Tibial artery (tissue), 4 donors: ENCODE measurements around the gene DSG4.

Source experiments
- DNase-seq, 2 donors: peaks; one replicate each; pipeline ENCODE4 v3.0.0-alpha.2; 2019
- H3K27ac ChIP-seq, 2 donors: fragments of 200-600 bp; sonication (generic) in 1 of 2; 1 replicate in 1 of 2; 2 replicates in 1 of 2; pipeline ENCODE4 v1.5.1; 2018 to 2019; ENCODE audit warnings: mild to moderate bottlenecking in 1 of 2
- H3K27me3 ChIP-seq, 2 donors: fragments of 200-600 bp; sonication (generic) in 1 of 2; one replicate each; pipeline versions ENCODE4 v1.5.1 to v1.6.0; 2016 to 2019
- H3K36me3 ChIP-seq, 3 donors: fragments of 200-600 bp; sonication (generic) in 2 of 3; one replicate each; pipeline ENCODE4 v1.5.1; 2016 to 2019; ENCODE audit warnings: mild to moderate bottlenecking in 2 of 3
- H3K4me1 ChIP-seq, 4 donors: fragments of 200-600 bp; sonication (generic) in 2 of 4; 1 replicate in 3 of 4; 2 replicates in 1 of 4; pipeline ENCODE4 v1.5.1; 2016 to 2019
- H3K4me3 ChIP-seq, 2 donors: fragments of 200-600 bp; sonication (generic) in 1 of 2; 1 replicate in 1 of 2; 2 replicates in 1 of 2; pipeline ENCODE4 v1.5.1; 2018 to 2019; ENCODE audit warnings: mild to moderate bottlenecking in 2 of 2
- H3K9me3 ChIP-seq, 3 donors: fragments of 200-600 bp; sonication (generic) in 1 of 3; one replicate each; pipeline ENCODE4 v1.5.1; 2016 to 2019
- intact Hi-C: fragments of 100-400 bp; cut with DNase I; formaldehyde crosslinking; loops from one replicate; pipeline ENCODE4 v1.15.0; 2023; ENCODE audit warnings: low total_unique reads
- TF ChIP-seq, protein P1 (sequence below), 2 experiments: fragments of 200-600 bp in 1 of 2; fragments of 450-650 bp in 1 of 2; IDR thresholded peaks; one replicate each; pipeline ENCODE4 v1.5.1; 2017 to 2019; ENCODE audit warnings: antibody characterized with exemption in 2 of 2, mild to moderate bottlenecking in 1 of 2, moderate library complexity in 1 of 2

Gene DSG4

DNA sequence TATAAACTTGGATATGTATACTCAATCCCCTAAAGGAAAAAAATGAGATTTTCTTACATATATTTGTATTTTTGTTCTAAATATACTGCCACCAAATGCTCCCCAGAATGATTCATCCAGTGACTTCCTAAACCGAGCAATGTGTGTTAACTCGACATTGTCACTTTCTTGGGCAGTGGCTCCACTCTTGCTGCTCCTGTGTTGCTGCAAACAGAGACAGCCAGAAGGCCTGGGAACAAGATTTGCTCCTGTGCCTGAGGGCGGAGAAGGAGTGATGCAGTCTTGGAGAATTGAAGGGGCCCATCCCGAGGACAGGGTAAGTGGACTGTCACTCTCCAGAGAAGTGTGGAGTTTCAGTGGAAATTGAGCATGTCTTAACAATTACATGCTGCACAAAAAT lies 32.7 kb downstream of the DSG4 start:
- H3K27ac ChIP-seq = no peak overlapping the region
- no peaks in the 10 kb centered on the region for H3K4me1 ChIP-seq
- H3K36me3 ChIP-seq = no peaks in the 10 kb centered on the region
- H3K9me3 ChIP-seq = no peaks in the 10 kb centered on the region
- intact Hi-C loops = no loop called here
- DNase-seq = no peak
- TF ChIP-seq, protein P1, sequence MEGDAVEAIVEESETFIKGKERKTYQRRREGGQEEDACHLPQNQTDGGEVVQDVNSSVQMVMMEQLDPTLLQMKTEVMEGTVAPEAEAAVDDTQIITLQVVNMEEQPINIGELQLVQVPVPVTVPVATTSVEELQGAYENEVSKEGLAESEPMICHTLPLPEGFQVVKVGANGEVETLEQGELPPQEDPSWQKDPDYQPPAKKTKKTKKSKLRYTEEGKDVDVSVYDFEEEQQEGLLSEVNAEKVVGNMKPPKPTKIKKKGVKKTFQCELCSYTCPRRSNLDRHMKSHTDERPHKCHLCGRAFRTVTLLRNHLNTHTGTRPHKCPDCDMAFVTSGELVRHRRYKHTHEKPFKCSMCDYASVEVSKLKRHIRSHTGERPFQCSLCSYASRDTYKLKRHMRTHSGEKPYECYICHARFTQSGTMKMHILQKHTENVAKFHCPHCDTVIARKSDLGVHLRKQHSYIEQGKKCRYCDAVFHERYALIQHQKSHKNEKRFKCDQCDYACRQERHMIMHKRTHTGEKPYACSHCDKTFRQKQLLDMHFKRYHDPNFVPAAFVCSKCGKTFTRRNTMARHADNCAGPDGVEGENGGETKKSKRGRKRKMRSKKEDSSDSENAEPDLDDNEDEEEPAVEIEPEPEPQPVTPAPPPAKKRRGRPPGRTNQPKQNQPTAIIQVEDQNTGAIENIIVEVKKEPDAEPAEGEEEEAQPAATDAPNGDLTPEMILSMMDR (IDR thresholded peaks at IDR 0.05) = no peak
- no peaks in the 10 kb centered on the region for H3K27me3 ChIP-seq
- H3K4me3 ChIP-seq = no peak overlapping the region

DNA sequence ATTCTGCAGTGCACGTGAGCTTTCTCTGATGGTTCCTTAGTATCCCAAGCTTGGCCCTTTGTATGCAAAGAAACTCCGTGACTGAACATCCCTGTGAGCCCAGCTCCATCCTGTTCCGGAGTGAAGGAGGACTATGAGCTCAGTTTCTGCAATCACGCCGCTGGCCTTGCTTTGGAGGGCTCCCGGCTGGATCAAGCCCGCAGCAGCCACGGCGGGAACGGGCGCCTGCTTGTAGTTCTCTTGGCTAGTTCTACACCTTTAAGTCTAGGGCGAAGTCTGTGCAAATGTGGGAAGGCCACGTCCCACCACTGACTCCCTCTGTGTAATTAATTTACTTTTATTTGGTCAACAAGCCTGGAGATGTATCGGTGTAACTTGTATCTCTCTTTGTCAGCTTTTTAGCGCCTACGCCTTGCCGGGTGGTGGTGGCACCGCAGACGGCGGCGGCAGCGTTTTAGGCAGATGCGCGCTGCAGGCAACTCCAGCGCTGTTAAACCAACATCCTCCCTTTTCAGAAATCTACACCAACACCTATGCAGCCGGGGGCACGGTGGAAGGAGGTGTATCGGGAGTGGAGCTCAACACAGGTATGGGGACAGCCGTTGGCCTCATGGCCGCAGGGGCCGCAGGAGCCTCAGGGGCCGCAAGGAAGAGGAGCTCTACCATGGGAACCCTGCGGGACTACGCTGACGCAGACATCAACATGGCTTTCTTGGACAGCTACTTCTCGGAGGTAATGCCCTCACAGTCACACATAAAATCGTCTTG lies 34.3 kb downstream of the DSG4 start:
- Histone ChIP-seq H3K36me3 (no peaks in the 10 kb centered on the region), H3K27me3 (no peaks in the 10 kb centered on the region), H3K4me3 (no peak overlapping the region), H3K9me3 (no peaks in the 10 kb centered on the region), H3K27ac (no peak overlapping the region), H3K4me1 (no peaks in the 10 kb centered on the region)
- TF ChIP-seq, protein P1 (IDR thresholded peaks at IDR 0.05) = no peak
- no peak for DNase-seq
- intact Hi-C loops = no loop called here

DNA sequence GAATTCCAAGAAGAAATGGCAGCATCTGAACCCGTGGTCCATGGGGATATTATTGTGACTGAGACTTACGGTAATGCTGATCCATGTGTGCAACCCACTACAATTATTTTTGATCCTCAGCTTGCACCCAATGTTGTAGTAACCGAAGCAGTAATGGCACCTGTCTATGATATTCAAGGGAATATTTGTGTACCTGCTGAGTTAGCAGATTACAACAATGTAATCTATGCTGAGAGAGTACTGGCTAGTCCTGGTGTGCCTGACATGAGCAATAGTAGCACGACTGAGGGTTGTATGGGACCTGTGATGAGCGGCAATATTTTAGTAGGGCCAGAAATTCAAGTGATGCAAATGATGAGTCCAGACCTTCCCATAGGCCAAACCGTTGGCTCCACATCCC lies 36.6 kb downstream of the DSG4 start:
- TF ChIP-seq, protein P1 (IDR thresholded peaks at IDR 0.05) = no peak
- intact Hi-C loops = no loop called here
- no peaks in the 10 kb centered on the region for H3K27me3 ChIP-seq

DNA sequence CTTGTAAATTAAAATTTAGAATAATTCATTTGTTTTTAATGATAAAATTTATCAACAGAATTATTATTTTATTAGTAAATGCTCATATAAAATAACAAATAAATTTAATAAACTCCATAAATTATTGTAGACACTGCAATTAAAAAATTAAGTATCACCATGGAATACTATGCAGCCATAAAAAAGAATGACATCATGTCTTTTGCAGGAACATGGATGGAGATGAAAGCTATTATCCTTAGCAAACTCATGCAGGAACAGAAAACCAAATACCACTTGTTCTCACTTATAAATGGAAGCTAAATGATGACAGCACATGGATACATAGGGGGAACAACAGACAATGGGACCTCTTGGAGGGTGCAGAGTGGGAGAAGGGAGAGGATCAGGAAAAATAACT lies 41.3 kb downstream of the DSG4 start:
- no peak for DNase-seq
- intact Hi-C loops = no loop called here
- H3K36me3 ChIP-seq = no peaks in the 10 kb centered on the region
- TF ChIP-seq, protein P1 (IDR thresholded peaks at IDR 0.05) = no peak
- H3K4me3 ChIP-seq = no peak overlapping the region
- no peaks in the 10 kb centered on the region for H3K4me1 ChIP-seq
- H3K9me3 ChIP-seq = no peaks in the 10 kb centered on the region
- no peaks in the 10 kb centered on the region for H3K27me3 ChIP-seq
- H3K27ac ChIP-seq = no peak overlapping the region

More for the DNA sequence above, 36.6 kb downstream of the DSG4 start:
- no peaks in the 10 kb centered on the region for H3K9me3 ChIP-seq
- no peak for DNase-seq
- no peaks in the 10 kb centered on the region for H3K36me3 ChIP-seq
- no peak overlapping the region for H3K27ac ChIP-seq
- no peaks in the 10 kb centered on the region for H3K4me1 ChIP-seq
- no peak overlapping the region for H3K4me3 ChIP-seq

DNA sequence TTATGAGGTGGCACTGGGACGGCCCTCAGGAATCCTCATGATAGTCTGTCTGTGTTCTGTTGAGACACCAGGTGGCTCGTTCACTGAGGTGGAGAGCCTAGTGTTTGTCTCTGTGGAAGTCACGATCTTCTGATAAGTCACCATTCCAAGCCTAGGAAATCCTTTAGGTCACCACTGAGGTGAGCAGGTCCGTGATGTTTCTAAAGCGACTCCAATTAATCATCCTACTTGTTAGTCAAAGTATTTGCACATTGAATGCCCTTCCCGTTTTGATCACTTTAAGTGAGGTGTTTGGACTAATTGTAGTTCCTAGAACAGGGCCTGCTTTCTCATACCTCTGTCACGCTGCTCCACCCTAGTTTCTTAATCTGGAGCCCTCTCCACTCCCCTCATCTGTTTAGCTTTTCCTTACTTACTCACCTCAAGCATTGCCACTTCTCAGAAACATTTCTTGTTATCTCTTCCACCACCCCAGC lies 42.9 kb downstream of the DSG4 start:
- no peak for DNase-seq
- intact Hi-C loops = no loop called here
- no peaks in the 10 kb centered on the region for H3K36me3 ChIP-seq
- H3K4me1 ChIP-seq = no peaks in the 10 kb centered on the region
- TF ChIP-seq, protein P1 (IDR thresholded peaks at IDR 0.05) = no peak
- H3K27me3 ChIP-seq = no peaks in the 10 kb centered on the region
- H3K9me3 ChIP-seq = no peaks in the 10 kb centered on the region
- no peak overlapping the region for H3K27ac ChIP-seq
- H3K4me3 ChIP-seq = no peak overlapping the region
